Superior temporal gyrus (tissue), 1 donor: ENCODE measurements around the gene LRPAP1.

Experiments used
- DNase-seq: peaks from one replicate; pipeline ENCODE4 v3.0.0-alpha.2; 2016; ENCODE audit errors: extremely low spot score

LRPAP1 gene

DNA sequence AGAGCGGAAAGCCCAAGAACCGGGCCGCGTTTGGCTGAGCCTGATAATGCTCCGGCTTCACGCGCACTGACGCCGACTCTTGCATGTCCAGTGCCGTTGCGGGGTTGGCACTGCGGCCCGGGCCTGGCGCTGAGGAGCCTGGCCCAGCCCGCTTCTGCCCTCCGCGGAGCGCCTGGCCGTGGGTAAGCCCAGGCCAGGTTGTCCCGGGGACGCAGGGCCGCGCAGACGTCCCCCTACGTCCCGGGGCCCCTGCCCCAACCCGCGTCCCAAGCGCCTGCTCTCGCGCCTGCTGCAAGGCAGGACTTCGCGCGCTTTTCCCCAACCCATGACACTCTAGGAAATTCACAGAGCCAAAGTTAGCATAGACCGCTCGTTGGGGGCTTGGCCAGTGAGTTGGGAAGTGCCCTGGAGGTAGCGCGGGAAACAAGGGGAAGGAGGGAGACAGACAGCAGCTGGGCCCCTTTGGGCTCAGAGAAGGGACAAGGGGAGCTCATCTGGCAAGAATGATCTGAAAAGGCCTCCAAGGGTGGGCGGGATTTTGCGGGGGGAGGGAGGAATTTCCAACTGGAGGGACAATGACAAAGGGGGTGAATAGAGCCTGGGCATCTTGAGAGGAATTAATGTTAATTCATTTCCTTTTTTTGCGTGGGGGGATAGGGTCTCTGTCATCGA, 665 bp upstream of the LRPAP1 start:
- no peak for DNase-seq

DNA sequence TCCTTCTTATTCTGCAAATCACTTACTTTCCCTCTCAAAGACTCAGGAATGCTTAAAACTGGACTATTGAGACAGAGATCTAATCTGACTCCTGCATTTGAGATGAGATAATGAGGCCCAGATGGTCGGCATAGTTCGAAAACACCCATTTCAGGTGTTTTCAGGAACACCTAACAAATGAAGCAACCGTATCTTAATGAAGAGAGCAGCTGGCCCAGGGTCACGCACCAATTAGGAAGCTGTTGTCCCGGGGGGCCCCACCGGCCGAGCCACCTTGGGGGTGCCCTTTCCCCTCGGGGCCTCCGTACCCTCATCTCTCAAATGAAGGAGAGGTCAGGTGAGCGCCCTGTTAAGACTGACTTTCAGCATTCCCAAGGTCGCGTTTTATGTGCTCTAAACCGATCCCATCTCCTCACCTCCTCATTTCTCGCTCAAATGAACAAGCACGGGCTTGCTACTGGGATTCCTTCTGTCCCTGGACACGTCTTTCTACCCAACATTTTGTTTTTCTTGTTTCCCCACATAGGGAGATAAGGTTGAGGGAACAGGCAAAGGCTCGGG, 824 bp downstream of the LRPAP1 start:
- no peak for DNase-seq

DNA sequence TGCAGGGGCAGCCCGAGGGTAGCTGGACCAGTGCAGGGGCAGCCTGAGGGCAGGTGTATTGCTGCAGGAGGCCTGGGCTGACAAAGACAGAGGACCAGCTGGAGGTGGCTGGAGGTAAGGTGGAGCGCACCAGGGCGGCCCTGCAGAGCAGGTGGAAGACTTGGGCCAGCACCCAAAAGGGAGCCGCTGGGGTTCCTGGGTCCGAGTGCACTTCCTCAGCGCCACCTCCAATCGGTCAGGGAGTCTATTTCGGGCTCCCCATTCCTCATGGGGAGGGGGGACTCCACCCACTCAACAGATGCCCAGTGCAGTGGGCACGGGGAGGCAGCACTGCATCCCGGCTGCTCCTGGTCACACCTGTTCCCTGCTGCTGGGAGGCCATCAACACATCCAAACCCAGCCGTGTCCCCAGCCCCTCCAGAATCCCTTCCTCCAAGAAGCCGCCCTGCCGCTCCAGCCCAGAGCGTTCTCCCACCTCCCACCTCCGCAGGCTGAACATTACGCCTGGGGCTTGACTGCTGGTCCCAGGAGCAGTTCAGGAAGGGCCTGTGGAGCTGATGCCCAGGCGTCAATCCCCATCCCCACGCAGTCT, 1.5 kb downstream of the LRPAP1 start:
- DNase-seq = no peak

DNA sequence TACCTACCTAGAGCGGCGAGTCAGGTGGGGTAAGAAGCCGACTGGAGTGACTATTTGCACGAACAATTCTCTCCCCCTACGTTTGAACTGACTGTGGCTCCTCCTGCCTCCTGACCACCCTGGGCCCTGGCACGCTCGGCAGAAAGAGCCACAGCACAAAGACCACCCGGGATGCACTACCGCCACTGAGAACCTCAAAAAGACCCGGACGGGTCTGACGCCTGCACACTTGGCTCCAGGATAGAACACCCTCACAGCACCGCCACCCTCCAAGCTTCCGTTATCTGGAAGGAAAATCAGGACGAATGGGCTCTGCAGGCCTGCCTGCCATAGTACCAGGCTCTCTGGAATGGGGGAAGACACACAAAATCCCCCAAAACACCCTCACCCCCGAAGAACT, 2.2 kb downstream of the LRPAP1 start:
- DNase-seq = no peak

- DNase-seq = no peak
Observed at GRCh38 chr4:3529363-3529762, 2.9 kb downstream of the LRPAP1 start.

DNA sequence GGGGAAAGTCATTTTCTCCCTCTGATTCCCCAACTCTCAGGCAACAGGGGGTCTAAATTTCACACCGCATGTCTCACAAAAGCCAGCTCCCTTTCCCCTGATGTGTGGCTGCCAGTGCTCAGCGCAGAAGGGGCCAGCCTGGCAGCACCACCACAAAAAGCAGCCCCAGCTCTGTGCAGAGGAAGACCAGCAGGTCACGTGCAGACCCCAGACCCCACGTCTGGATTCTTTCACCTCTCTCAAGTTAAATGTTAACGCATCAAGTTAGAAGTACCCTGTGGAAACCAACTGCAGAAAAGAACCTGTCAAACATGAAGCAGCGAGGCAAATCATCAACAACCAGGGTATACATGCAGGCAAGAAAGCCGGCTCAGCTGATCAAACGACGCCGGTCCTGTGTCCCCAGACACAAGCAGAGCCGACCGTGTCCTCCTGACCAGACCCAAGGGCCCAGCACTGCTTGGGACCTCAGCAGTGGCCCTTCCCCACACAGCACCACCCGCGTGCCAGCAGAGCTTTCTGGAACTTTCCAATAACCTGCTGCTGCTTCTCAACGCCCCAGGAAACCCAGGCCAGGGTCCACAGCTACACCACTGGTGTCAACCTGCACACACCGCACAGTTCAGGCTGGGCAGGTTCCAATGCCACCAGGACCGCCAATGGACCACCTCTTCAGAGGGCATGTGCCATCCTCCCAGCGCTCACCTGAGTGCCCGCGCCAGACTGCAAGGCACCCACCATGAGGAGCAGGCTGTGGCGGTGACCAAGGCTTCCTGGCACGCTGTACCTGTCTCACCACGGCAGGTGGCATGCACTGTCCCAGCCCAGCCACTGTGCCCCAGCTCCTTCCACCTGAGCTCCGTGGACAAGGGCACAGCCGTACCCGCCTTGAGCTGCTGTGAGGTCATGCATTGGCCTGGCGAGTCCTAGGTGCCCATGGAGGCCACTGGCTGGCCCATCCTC, 4.0 kb downstream of the LRPAP1 start:
- no peak for DNase-seq

DNA sequence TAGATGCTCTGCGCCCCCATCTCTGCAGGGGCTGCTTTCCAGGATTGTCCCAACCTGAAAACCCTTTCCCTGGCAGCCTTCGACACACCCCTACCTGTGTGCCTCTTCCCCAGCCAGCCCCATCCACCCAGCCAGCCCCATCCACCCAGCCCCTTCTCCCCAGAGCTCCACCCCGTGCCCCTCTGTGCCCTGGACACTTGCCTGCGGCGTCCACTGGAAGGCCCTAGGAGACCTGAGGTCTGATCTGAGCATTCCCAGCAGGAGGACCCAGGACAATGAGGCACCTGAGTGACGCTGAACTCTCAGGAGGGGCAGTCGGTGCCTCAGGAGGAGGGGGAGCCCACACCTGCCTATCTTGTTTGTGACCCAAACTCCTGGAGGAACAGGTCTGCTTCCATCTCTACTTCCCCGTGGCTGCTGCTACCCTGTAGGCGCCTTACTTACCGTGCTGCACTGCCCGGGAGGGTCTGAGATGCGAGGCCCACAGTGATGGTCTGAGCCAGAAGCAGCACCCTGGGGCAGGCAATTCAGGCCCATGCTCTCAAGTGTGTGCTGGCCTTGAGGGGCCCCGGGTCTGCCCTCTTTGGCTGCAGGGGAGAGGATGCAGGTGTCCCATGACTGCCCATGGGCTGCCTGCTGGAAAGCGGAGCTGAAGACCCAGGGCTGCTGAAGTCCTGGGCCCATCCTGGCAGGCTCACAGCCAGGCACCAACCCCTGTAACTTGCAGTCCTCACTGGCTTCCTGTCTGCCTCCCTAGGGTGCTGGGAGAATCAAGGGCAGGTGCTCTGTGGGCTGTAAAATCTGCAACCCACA, 4.9 kb downstream of the LRPAP1 start:
- no peak for DNase-seq

DNA sequence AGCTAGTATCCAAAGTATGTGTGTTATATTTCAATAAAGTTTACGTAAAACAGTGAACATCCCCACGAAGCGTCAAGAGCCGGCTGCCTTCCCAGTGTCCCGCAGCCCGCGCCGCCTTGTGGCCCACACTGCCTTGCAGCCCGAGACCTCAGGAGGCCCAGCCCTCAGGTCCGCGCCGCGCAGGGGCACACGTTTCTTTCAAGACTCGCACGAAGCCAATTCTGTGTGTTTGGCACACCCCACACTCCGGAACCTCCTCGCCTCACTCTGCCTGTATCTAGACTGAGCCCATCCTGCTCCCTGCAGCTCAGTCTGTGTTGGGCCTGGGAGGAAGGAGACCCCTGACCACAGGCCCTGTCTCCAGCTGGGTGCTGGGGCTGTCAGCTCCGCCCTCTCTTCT, 5.8 kb downstream of the LRPAP1 start:
- no peak for DNase-seq

GRCh38 chr4:3525532-3526430, 6.4 kb downstream of the LRPAP1 start:
- no peak for DNase-seq

DNA sequence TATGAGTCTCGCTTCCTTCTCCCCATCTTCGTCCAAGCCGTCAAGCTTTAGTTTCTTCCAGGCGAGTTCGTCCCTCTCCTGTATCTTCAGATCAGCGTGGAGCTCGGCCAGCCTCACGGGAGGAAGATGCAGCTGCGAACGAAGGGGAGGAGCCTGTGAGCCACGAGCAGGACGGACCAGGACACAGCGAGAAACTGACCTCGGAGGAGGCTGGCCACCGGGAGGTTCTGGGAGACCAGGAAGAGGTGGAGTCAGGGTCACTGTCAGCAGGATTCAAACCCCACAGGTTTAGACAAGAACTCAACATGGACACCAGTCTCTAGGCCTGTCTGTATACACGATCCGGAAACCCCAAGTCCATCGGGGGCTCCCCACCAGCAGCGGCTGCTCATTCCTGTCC, 7.3 kb downstream of the LRPAP1 start:
- DNase-seq = no peak

DNA sequence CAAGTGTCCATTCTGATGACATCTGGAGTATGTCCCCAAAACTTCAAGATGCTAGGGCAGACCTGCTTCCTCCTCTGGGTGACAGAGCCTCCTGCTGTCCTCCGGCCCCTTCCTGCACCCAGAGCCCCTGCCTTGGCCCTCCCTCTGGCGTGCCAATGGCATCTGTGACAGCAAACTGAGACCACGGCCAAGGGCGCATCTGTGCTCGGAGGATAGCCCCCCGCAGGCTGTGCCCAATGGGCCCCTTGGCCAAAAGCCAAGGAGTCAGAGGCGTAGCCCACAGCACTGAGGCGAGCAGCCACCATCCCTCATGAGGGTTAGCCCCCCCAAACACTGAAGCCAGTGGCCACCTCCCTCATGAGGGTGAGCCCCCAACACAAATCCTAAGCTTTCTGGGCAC, 7.9 kb downstream of the LRPAP1 start:
- no peak for DNase-seq

GRCh38 chr4:3523628-3524221, 8.5 kb downstream of the LRPAP1 start:
- DNase-seq = no peak

GRCh38 chr4:3523146-3523627, 9.0 kb downstream of the LRPAP1 start:
- DNase-seq = no peak

GRCh38 chr4:3522651-3523050, 9.6 kb downstream of the LRPAP1 start:
- DNase-seq = no peak

DNA sequence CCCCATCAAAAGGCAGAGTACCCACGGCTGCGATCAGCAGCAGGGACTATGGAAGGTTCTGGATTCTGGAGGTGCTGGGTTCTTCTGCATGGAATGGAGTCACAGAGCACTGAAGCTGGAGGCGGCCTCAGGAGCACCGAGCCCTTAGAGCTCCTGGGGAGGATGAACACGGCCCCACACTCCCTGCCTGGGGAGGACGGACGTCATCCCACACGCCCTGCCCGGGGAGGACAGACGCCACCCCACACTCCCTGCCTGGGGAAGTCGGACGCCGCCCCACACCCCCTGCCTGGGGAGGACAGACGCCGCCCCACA, 9.9 kb downstream of the LRPAP1 start:
- DNase-seq = no peak

DNA sequence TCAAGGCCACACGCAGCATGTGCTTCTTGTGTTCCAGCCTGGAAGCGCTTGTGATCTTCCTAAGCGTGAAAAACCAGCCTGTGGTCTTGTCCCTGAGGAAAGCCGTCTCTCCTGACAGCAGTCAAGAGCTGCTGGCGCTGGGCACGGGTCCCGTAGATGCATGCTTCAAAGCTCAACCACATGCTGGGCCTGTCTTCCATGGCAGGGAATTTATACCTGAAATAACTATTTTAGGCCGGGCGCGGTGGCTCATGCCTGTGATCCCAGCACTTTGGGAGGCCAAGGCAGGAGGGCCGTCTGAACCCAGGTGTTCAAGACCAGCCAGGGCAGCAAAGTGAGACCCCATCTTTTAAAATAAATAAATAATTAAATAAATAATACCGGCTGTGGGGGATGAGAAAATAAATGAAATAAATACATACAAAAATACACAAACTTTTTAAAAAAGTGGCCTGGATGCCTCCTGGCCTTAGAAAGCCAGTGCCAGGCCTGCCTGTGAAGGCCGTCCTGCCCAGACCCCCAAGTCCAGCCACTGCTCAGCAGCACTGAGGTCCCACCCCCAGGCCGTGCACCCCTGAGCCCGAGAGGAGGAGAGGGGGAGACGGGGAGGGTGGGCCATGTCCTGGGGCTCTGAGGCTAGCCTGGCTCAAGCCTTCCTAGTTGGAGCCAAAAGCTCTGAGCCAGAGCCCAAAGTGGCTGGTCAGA, 10.4 kb downstream of the LRPAP1 start:
- DNase-seq = no peak

DNA sequence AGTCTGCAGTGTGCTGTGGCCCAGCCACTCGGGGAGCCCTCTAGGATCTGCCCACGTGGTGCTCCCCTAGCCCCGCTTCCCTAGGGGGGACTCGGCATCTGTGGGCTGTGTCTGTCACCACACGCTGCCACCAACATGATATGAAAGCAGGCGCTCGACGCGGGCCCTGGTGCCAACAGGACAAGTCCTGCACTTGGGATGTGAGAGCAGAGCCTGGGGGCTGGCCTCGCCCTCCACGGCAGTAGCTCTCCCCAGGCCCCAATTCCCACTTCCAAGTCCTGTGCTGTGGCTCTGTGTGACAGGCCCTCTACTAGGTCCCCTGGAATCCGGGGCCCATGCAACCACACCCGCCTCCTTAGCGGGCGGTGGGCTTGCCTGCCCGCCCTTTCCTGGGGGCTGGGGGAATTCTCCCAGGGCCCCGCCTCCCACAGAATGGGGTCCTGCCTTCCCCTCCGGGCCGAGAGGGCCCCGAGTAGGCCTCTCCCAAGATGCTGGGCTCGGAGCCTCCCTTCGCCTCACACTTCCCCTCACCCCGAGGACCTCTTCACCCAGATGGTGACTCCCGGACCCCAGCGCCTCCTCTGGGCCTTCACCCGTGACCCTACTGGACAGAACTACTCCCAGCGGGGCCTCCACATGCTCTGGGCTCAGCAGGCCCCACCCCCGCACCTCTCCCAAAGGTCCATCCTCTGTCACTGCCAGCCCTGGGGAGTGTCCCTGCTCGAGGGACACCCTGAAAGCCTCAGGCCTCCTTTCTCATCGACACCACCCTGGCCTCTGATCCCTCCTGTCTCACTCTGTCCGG, 11.2 kb downstream of the LRPAP1 start:
- DNase-seq = no peak

DNA sequence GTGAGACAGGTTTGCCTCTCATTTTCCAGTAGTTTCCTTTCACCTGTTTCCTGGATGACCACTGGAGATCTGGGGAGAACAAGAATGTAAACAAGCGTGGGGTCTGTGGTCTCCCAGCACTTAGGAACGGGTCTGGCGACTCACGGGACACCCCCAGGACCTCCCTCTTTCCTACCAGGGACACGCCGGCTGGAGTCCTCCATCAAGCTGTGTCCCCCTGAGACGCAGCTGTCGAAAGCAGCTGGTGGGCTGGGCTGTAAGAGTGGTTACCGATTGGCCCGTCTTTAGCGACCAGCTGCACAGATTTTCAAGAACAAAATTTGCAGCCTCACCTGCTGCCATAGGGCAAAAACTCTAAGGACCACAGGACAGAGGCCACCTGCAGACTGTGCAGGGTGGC, 11.9 kb downstream of the LRPAP1 start:
- DNase-seq = no peak
